Jurkat, Clone E6-1 (cell line): ENCODE data around the gene SPEM1. TPM values are rescaled to one million over a fixed set of nuclear protein-coding genes. Genes with fewer than 3 reads are reported as not detected.

ENCODE experiments used
- DNase-seq: peaks from one replicate; pipeline ENCODE4 v3.0.0-alpha.2; 2011; ENCODE audit warnings: low read depth, low spot score
- H3K4me3 ChIP-seq: 2 replicates; pipeline ENCODE4 v1.5.1; 2011; ENCODE audit warnings: mild to moderate bottlenecking, low read length, control low read depth, moderate library complexity
- polyA plus RNA-seq: library from polyadenylated mRNA; unstranded; fragments of >200 nt; gene quantifications from one replicate; pipeline ENCODE4 v1.2.1, GENCODE V29; 2012; ENCODE audit warnings: missing spikeins; ENCODE audit not compliant: insufficient read length, insufficient read depth

Gene SPEM1, protein sequence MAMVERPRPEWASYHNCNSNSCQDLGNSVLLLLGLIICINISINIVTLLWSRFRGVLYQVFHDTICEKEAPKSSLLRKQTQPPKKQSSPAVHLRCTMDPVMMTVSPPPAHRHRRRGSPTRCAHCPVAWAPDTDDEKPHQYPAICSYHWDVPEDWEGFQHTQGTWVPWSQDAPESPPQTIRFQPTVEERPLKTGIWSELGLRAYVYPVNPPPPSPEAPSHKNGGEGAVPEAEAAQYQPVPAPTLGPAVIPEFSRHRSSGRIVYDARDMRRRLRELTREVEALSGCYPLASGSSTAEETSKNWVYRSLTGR
- not detected for polyA plus RNA-seq

DNA sequence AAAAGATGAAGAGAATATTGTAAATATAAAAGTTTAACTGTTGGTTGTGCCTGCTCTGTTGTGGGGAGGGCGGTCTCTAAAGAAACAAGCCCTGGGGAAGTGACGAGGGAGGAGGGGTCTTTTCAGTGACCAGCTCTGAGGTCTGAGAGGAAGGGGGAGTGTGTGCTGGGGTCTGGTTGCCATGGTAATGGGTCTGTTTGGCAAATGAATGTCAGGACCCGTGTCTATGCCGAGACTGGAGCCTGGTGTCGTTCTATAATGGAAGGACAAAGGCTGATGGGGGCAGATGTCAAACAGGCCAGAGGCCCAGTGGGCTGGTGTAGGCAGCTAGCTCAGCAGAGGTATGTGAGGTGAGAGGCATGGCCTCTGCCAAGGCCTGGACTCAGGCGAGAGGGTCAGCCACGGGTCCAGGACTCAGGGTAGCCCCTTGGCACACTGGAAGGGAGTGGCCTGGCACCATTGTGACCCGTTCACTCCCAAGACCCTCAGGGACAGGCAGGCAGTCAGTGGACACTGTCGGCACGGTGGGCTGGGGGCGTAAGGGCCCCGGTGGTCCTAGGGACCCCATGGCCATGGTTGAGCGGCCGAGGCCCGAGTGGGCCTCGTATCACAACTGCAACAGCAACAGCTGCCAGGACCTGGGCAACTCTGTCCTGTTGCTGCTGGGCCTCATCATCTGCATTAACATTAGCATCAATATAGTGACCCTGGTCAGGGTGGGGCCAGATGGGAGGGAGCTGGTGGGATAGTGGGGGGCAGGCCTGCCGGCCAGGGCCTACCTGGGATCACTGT is at the start of gene SPEM1:
Gene SPEM1, plus strand, starts transcription at position 506 of the 792 bp plus-strand sequence. Its CDS starts 61 bp downstream, at position 567.
- no peak for DNase-seq

GRCh38 chr17:7370853-7371252 is 49.3 kb upstream of the SPEM1 start:
- no peak for DNase-seq
- no peak overlapping the region for H3K4me3 ChIP-seq

More for the DNA sequence above, at the start of gene SPEM1:
- H3K4me3 ChIP-seq = no peak within 1 kb of the TSS

GRCh38 chr17:7374353-7374752 is 45.8 kb upstream of the SPEM1 start:
- no peak overlapping the region for H3K4me3 ChIP-seq
- DNase-seq = no peak

GRCh38 chr17:7379134-7379533 is 41.0 kb upstream of the SPEM1 start:
- H3K4me3 ChIP-seq = no peak overlapping the region
- DNase-seq = no peak

GRCh38 chr17:7380321-7380720 is 39.8 kb upstream of the SPEM1 start:
- no peak overlapping the region for H3K4me3 ChIP-seq
- no peak for DNase-seq

- no peak within 1 kb of the TSS for H3K4me3 ChIP-seq
- DNase-seq = no peak
Measured at GRCh38 chr17:7380855-7381683, 39.1 kb upstream of the SPEM1 start, which contains the start of gene TNK1. Gene TNK1 (plus strand): TSS chr17:7381089. CDS start chr17:7382927, 1,838 bp downstream.

- no peak for DNase-seq
- H3K4me3 ChIP-seq = no peak overlapping the region
Measured at GRCh38 chr17:7382901-7383300, 37.2 kb upstream of the SPEM1 start.

DNA sequence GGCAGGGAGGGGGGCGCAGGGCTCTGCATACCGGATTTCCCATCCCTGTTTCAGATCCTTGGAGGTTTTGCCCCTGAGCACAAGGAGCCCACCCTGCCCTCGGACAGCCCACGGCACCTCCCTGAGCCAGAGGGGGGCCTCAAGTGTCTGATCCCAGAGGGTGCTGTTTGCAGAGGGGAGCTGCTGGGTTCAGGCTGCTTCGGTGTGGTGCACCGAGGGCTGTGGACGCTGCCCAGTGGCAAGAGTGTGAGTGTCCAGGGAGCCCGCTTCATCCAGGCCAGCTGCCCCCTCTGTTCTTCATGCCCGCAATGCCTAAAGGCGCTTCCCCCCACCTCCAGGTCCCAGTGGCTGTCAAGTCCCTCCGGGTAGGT is 36.8 kb upstream of the SPEM1 start:
- H3K4me3 ChIP-seq = peak overlapping the region; percentile 60; the same call in 1 of the 2 replicates
- DNase-seq = no peak

GRCh38 chr17:7383742-7384488 is 36.2 kb upstream of the SPEM1 start:
- H3K4me3 ChIP-seq = peak overlapping the region; percentile 60
- peak; percentile 54 for DNase-seq

GRCh38 chr17:7384489-7385081 is 35.5 kb upstream of the SPEM1 start:
- H3K4me3 ChIP-seq = peak overlapping the region; percentile 60
- no peak for DNase-seq

DNA sequence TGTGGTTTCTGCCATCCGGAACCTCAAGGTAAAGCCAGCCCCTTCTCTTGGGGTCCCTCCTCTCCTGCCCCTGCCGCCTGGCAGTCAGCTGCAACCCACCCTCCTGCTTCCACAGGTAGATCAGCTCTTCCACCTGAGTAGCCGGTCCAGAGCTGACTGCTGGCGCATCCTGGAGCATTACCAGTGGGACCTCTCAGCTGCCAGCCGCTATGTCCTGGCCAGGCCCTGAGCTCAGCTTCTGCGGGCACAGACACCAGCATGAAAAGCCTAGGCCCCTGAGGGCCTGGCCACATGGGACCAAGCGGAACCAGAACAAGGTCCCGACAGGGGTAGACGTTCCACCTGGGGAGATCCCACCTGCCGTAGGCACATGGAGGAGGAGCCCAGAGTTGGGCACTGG is 31.3 kb upstream of the SPEM1 start:
- no peak overlapping the region for H3K4me3 ChIP-seq
- no peak for DNase-seq

- no peak for DNase-seq
- H3K4me3 ChIP-seq = no peak overlapping the region
Measured at GRCh38 chr17:7389924-7390910, 29.9 kb upstream of the SPEM1 start.

DNA sequence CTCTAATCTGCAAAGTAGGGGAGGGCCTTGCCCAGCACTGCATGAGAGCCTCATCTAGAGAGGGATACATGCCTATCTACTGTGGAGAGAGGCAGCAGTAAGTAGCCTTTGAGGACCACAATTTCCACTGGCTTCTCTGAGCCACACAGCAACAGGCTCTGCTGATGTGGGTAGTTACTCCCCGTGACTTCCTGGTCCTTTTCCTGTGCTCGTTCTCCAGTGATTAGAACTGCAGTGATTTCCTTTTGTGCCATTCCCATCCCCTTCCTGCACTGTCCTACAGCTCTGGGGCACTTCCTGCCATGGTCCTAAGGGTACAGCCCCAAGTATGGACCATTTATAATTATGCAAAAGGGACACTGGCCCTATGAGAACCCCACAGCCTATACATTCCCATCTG is 28.8 kb upstream of the SPEM1 start:
- no peak for DNase-seq
- no peak overlapping the region for H3K4me3 ChIP-seq

- no peak overlapping the region for H3K4me3 ChIP-seq
- no peak for DNase-seq
Measured at GRCh38 chr17:7392696-7393612, 27.2 kb upstream of the SPEM1 start.

DNA sequence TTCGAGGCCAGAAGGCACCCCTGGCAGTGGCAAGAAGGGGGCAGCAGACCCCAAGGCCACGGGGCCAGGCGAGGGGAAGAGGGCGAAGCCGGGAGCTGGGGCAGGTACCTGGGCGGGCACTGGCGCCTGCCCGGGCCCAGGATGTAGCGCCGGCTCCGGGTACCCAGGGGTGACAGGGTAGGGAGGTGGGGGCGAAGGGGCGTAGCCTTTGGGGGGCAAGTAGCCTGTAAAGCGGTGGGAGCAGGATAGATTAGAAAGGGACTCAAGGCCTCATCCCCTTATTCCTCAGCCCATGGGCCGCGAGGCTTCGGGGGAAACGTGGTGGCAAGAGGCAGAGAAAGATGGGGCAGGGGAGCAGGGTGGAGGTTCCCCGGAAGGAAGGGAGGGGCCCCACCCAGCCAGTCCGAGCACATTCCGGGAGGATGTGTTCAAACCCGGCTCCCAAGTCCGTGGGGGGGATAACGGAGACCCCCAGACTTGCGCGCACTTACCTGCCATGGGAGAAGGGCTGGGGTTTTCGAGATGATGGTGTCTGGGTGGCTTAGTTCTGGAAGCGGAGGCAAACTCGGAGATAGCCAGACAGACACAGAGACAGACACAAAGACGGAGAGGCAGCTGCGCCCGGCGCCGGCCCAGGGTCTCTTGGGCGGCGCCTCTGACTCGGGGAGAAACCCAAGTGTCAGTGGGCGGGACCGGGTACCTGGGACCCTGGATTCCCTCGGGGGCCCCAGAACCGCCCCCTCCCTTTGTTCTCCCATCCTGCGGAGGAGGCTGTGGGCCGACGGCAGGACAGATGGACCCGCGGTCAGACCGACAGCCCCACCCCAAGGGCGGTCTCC is 26.3 kb upstream of the SPEM1 start:
- peak overlapping the region; percentile 60 for H3K4me3 ChIP-seq
- DNase-seq = no peak
